HFF-Myc (cell line): ENCODE measurements around the gene DIABLO.

ENCODE experiments used
- DNase-seq: peaks from one replicate; pipeline ENCODE4 v3.0.0-alpha.2; 2011; ENCODE audit warnings: low read depth; ENCODE audit errors: extremely low read depth
- H3K4me3 ChIP-seq: replicated peaks from 2 replicates; pipeline ENCODE4 v1.5.1; 2011; ENCODE audit warnings: low read depth, mild to moderate bottlenecking, control low read depth, low read length
- TF ChIP-seq, protein P1 (sequence below): IDR thresholded peaks from 2 replicates; pipeline ENCODE4 v1.5.1; 2012; ENCODE audit warnings: mild to moderate bottlenecking, low read depth, low read length, control low read depth; ENCODE audit errors: missing control alignments

The DIABLO gene

GRCh38 chr12:122174155-122174845, 51.6 kb downstream of the DIABLO start, which contains the start of gene IL31:
TSS of gene IL31 (minus strand) at chr12:122174221. CDS start at chr12:122174172, 49 bp downstream.
- TF ChIP-seq, protein P1, sequence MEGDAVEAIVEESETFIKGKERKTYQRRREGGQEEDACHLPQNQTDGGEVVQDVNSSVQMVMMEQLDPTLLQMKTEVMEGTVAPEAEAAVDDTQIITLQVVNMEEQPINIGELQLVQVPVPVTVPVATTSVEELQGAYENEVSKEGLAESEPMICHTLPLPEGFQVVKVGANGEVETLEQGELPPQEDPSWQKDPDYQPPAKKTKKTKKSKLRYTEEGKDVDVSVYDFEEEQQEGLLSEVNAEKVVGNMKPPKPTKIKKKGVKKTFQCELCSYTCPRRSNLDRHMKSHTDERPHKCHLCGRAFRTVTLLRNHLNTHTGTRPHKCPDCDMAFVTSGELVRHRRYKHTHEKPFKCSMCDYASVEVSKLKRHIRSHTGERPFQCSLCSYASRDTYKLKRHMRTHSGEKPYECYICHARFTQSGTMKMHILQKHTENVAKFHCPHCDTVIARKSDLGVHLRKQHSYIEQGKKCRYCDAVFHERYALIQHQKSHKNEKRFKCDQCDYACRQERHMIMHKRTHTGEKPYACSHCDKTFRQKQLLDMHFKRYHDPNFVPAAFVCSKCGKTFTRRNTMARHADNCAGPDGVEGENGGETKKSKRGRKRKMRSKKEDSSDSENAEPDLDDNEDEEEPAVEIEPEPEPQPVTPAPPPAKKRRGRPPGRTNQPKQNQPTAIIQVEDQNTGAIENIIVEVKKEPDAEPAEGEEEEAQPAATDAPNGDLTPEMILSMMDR, result no peak
- no peak within 1 kb of the TSS for H3K4me3 ChIP-seq
- no peak for DNase-seq

DNA sequence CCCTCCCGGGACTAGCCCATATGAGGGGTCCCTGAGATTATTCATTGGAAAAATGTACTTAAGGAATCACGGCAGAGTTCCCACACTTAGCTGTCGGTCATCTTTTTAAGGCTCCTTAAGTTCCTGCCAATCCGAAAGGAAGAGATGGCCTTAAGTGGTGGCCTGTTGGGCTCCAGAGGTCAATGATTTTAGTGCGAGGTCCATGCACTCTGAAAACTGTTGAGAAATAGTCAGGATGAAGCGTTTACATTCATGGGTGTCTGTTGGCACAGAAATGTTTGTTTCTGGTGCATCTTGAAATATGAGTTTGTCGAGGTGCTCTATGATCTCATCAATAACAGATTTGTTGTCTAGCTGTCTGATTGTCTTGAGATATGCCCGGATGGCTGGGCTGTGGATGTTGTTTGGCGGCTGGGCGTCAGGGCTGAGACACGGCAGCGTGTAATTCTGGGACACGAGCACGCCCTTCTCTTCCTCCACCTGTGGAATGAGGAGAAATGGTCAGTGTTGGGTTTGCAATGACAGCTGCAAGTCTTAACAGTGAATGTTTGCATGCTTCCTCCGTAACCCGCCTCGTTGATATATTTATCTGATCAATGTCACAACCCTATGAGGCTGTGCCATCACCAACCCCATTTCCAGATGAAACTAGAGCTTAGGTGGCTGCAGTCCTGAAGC, 53.5 kb downstream of the DIABLO start:
- H3K4me3 ChIP-seq, result no peak overlapping the region
- TF ChIP-seq, protein P1, result no peak
- DNase-seq, result no peak

DNA sequence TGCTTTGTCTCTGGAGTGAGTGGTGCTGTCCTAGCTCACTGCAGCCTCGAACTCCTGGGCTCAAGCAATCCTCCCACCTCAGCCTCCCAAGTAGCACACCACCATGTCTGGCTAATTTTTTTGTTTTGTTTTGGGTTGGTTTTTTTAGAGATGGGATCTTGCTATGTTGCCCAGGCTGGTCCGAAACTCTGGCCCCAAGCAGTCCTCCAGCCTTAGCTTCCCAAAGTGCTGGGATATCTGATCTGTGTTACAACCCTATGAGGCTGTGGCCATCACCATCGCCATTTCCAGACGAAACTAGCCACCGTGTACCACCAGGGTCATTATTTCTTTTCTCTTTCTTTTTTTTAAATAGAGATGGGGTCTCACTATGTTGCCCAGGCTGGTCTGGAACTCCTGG, 54.5 kb downstream of the DIABLO start:
- H3K4me3 ChIP-seq, result no peak overlapping the region
- DNase-seq, result no peak
- TF ChIP-seq, protein P1, result no peak

DNA sequence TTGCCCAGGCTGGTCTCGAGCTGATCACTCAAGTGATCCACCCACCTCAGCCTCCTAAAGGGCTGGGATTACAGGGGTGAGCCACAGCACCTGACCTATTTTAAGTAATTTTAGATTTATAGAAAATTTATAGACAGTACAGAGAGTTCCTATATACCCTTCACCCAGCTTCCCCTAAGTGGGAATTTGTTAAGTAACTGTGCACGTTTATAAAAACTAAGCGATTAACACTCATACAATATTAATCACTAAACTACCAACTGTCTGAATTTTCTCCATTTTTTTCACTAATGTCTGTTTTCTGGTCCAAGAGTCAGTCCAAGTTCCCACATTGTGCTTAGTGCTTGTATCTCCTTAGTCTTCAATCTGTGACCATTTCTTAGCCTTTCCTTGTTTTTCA, 57.4 kb downstream of the DIABLO start:
- DNase-seq, result no peak
- H3K4me3 ChIP-seq, result no peak overlapping the region
- TF ChIP-seq, protein P1, result no peak

- TF ChIP-seq, protein P1, result no peak
- no peak overlapping the region for H3K4me3 ChIP-seq
- DNase-seq, result no peak
Observed at GRCh38 chr12:122167356-122167925, 58.4 kb downstream of the DIABLO start.

DNA sequence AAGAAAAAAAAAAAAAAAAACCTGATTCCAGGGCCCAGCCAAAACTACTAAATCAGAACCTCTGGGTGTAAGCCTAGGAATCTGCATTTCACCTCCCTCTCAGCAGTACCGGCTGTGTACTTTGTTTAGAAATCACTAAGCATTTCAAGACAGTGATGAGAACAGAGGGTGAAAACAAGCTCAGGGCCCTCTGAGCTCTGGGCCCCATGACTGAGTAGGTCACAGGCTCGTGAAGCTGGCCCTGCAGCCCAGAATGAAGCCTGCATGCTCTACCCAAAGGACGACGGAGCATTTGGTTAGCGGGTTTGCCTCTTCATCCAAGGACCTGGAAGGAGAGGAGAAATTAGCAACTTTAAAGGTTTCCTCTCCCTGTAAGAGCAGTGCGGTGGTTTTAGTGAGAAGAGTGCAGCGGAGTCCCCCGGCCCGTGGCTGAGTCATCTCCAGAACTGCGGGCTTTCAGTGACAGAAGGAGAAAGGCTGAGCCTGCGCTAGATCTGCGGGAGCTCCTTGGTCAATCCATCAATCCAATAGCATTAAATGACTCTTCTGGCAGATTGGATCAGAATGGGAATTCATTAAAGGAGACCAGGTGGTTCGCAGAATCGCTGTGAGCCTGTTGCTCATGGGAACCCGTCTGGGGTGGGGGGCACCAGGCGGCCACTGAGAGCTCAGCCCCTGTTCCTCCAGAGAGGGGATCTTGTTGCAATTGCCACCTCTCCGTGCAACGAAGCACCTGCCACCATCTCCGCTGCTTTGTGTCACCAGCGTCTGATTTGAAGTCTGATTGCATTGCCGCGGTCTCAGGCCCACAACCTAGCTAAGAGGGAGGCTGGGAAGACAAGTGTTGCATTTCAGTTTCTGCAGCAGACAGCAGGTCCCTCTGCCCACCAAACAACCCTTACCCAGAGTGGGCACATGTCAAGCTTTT, 59.2 kb downstream of the DIABLO start:
- no peak overlapping the region for H3K4me3 ChIP-seq
- no peak for DNase-seq
- TF ChIP-seq, protein P1, result no peak
